Measurements from ENCODE around the gene ABHD1. TPM values are rescaled to one million over a fixed set of nuclear protein-coding genes. Genes with fewer than 3 reads are reported as not detected.

Gene ABHD1
- total and polyA plus RNA-seq, 2 donors = 0.09 to 0.27 TPM

DNA sequence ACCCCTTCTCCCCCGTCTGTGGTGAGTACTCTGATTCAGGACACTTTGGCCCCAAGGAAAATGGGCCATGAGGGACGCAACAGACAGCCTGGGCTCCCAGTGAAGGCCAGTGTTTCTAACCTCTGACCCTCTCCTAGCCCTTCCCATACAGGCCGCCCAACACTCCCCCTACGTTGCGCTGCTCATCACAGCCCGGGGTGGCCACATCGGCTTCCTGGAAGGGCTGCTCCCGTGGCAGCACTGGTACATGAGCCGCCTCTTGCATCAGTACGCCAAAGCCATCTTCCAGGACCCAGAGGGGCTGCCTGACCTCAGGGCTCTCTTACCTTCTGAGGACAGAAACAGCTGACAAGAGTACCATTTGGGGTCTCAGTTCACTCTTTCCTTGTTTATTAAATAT lies 6.8 kb downstream of the ABHD1 start:
- WGBS = 99% methylated on average over 10 of the region's 10 CpGs
- H3K4me3 ChIP-seq (ENCODE audit: low read length in 2 of 2) = no peak overlapping the region
- peaks cover 34 to 36% of the 10 kb centered on the region in 2 donors for H3K36me3 ChIP-seq (ENCODE audit: control insufficient read depth in 2 of 2, insufficient read depth in 2 of 2, low read length in 1 of 2)
- no peaks in the 10 kb centered on the region for H3K27me3 ChIP-seq (ENCODE audit: control insufficient read depth in 2 of 2, insufficient read depth in 1 of 2, low read length in 1 of 2)
- no peak overlapping the region for H3K27ac ChIP-seq (ENCODE audit: low read depth in 1 of 2, low read length in 1 of 2)
- H3K9me3 ChIP-seq (ENCODE audit: control insufficient read depth in 2 of 2, insufficient read depth in 1 of 2, low read length in 1 of 2) = no peaks in the 10 kb centered on the region
- DNase-seq (ENCODE audit: low read depth in 6 of 9, low spot score in 9 of 9) = no peak
- H3K4me1 ChIP-seq (ENCODE audit: control insufficient read depth in 2 of 2, insufficient read depth in 2 of 2, low read length in 2 of 2) = peaks cover 5 to 13% of the 10 kb centered on the region in 2 donors

DNA sequence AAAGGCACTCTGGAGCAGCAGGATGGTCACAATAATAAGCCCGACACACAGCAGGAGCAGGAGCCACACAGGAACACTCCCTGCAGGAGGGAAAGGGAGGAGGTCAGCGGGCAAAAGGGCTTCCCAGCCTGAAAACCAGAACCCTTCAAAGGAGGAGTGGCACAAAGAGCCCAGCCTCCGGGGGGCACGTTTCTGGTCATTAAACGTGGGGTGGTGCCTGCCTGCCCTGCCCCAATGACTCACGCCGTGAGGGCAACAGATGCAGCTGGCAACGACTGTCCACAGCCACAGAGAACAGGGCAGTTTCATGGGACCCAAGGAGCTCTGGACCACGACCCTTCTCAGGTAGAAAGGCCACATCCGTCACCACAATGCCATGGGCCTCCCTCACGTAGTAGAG lies 7.8 kb downstream of the ABHD1 start:
- WGBS = 98% methylated on average over 11 of the region's 11 CpGs
- Histone ChIP-seq H3K4me3 (ENCODE audit: low read length in 2 of 2) (no peak overlapping the region), H3K27ac (ENCODE audit: low read depth in 1 of 2, low read length in 1 of 2) (no peak overlapping the region), H3K27me3 (ENCODE audit: control insufficient read depth in 2 of 2, insufficient read depth in 1 of 2, low read length in 1 of 2) (no peaks in the 10 kb centered on the region), H3K36me3 (ENCODE audit: control insufficient read depth in 2 of 2, insufficient read depth in 2 of 2, low read length in 1 of 2) (peaks cover 34 to 36% of the 10 kb centered on the region in 2 donors), H3K9me3 (ENCODE audit: control insufficient read depth in 2 of 2, insufficient read depth in 1 of 2, low read length in 1 of 2) (no peaks in the 10 kb centered on the region), H3K4me1 (ENCODE audit: control insufficient read depth in 2 of 2, insufficient read depth in 2 of 2, low read length in 2 of 2) (peaks cover 5 to 13% of the 10 kb centered on the region in 2 donors)
- DNase-seq (ENCODE audit: low read depth in 6 of 9, low spot score in 9 of 9) = no peak

DNA sequence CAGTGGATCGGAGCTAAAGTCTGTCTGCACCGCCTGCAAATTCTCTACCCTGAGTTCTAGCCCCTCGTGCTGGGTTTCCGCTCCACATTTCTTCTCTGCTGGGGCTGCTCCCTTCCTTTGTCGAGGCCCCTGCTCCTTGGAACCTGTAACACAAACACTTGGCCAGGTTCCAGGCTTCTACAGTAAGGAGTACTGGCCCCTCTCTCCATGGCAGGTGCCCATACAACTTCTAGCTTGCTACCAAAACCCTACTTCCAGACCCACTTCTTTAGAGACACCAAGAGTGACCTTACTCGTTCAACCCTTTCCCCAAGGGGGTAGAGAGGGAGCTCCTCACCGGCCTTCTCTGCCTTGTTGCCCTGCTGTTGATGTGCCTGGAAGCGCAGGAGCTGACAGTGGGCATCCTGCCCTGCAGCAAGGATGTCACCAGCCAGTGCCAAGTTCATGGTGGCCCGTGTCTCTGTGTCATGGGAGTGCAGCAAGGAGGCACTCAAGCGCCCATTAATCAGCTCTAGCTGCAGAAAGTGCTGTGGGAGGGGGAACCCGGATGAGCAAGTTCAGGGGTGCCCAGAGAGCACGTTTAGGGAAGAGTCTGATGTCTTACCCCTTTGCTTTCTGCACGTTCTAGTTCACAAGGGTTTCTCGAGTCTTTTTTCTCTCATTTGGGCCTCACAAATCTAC lies 9.7 kb downstream of the ABHD1 start:
- peak in 1 of 9 donors; percentile 12 for DNase-seq (ENCODE audit: low read depth in 6 of 9, low spot score in 9 of 9)
- Histone ChIP-seq H3K36me3 (ENCODE audit: control insufficient read depth in 2 of 2, insufficient read depth in 2 of 2, low read length in 1 of 2) (peaks cover 34 to 36% of the 10 kb centered on the region in 2 donors), H3K9me3 (ENCODE audit: control insufficient read depth in 2 of 2, insufficient read depth in 1 of 2, low read length in 1 of 2) (no peaks in the 10 kb centered on the region), H3K4me3 (ENCODE audit: low read length in 2 of 2) (peak overlapping the region; percentile 89 to 91), H3K4me1 (ENCODE audit: control insufficient read depth in 2 of 2, insufficient read depth in 2 of 2, low read length in 2 of 2) (peaks cover 5 to 13% of the 10 kb centered on the region in 2 donors), H3K27me3 (ENCODE audit: control insufficient read depth in 2 of 2, insufficient read depth in 1 of 2, low read length in 1 of 2) (peaks cover 0 to 3% of the 10 kb centered on the region in 2 donors), H3K27ac (ENCODE audit: low read depth in 1 of 2, low read length in 1 of 2) (no peak overlapping the region)
- 63% methylated on average over 14 of the region's 14 CpGs for WGBS

DNA sequence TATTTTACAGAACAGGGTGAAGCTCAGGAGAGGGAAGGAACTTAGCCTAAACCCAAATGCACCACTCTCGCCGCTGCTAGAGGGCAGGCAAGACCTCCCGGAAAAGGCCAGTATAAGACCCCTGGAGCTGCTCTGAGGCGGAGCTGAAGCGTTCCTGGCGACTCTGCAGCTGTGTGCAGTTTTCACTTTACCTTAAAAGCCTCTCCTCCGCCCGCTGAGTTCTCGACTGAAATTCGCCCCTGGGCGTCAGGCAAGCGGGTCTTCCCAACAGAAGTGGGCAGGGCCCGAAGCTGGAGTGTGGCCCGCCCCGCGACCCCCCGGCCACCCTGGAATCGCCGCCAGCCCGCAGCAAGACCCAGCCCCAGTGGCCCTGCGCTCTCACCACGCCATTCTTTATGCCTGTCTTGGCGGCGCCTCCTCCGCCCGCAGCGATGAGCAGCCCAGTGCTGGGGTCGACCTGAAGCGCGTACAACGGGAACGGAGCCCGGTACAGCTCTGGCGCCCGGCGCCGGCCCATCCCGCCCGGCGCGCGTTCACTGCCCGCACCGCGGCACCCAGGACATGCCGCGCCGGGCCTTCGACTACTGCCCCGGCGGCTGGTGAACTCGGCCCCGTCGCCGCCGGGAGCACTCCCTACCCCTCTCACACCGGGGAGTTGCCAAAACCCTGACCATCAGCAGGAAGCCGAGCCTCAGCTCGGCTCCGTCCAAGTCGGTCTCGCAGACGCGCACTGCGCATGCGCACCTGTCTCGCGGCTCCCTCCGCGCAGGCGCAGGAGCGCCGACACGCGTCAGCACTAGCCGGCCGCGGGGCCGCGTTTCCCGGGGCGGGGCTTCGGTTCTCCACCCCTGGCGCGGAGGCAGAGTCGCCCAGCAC lies 10.5 kb downstream of the ABHD1 start, which contains the start of gene PREB:
PREB (minus strand) TSS at position 732 of the 876 bp plus-strand sequence; CDS start at position 517, 215 bp downstream.
- no peaks in the 10 kb centered on the region for H3K9me3 ChIP-seq (ENCODE audit: control insufficient read depth in 2 of 2, insufficient read depth in 1 of 2, low read length in 1 of 2)
- peak; percentile 76 to 99 (median 94) for DNase-seq (ENCODE audit: low read depth in 6 of 9, low spot score in 9 of 9)
- H3K27ac ChIP-seq (ENCODE audit: low read depth in 1 of 2, low read length in 1 of 2) = peak within 1 kb of the TSS; percentile 52 to 80
- peak within 1 kb of the TSS; percentile 89 to 91 for H3K4me3 ChIP-seq (ENCODE audit: low read length in 2 of 2)
- H3K27me3 ChIP-seq (ENCODE audit: control insufficient read depth in 2 of 2, insufficient read depth in 1 of 2, low read length in 1 of 2) = peaks cover 0 to 6% of the 10 kb centered on the region in 2 donors
- peaks cover 5 to 13% of the 10 kb centered on the region in 2 donors for H3K4me1 ChIP-seq (ENCODE audit: control insufficient read depth in 2 of 2, insufficient read depth in 2 of 2, low read length in 2 of 2)
- H3K36me3 ChIP-seq (ENCODE audit: control insufficient read depth in 2 of 2, insufficient read depth in 2 of 2, low read length in 1 of 2) = peaks cover 34 to 36% of the 10 kb centered on the region in 2 donors
- WGBS = under 1% methylated on average over 86 of the region's 86 CpGs

DNA sequence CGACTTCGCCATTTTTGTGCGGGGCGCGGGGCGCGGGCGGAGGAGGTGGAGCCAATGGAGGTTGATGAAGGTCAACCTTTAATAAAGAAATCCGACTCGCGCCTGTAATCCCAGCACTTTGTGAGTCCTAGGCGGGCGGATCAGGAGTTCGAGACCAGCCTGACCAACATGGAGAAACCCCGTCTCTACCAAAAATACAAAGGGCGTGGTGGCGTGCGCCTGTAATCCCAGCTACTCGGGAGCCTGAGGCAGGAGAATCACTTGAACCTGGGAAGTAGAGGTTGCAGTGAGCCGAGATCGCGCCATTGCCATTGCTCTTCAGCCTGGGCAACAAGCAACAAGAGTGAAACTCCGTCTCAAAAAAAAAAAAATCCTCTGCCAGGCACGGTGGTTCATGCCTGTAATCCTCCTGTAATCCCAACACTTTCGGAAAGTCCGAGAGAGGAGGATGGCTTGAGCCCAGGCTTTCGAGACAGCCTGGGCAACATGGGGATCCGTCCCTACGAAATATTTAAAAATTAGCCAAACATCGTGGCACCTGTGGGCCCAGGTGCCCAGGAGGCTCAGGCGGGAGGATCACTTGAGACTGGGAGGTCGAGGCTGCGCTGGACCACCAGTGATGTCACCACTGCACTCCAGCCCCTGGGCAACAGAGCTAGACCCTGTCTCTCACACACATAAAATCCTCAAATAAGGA lies 11.3 kb downstream of the ABHD1 start:
- no peaks in the 10 kb centered on the region for H3K9me3 ChIP-seq (ENCODE audit: control insufficient read depth in 2 of 2, insufficient read depth in 1 of 2, low read length in 1 of 2)
- 56% methylated on average over 33 of the region's 33 CpGs for WGBS
- H3K27ac ChIP-seq (ENCODE audit: low read depth in 1 of 2, low read length in 1 of 2) = no peak overlapping the region
- H3K4me3 ChIP-seq (ENCODE audit: low read length in 2 of 2) = peak overlapping the region; percentile 89 to 91
- H3K27me3 ChIP-seq (ENCODE audit: control insufficient read depth in 2 of 2, insufficient read depth in 1 of 2, low read length in 1 of 2) = peaks cover 0 to 6% of the 10 kb centered on the region in 2 donors
- H3K4me1 ChIP-seq (ENCODE audit: control insufficient read depth in 2 of 2, insufficient read depth in 2 of 2, low read length in 2 of 2) = peaks cover 5 to 13% of the 10 kb centered on the region in 2 donors
- peaks cover 27 to 31% of the 10 kb centered on the region in 2 donors for H3K36me3 ChIP-seq (ENCODE audit: control insufficient read depth in 2 of 2, insufficient read depth in 2 of 2, low read length in 1 of 2)
- DNase-seq (ENCODE audit: low read depth in 6 of 9, low spot score in 9 of 9) = peak in 1 of 9 donors; percentile 4

DNA sequence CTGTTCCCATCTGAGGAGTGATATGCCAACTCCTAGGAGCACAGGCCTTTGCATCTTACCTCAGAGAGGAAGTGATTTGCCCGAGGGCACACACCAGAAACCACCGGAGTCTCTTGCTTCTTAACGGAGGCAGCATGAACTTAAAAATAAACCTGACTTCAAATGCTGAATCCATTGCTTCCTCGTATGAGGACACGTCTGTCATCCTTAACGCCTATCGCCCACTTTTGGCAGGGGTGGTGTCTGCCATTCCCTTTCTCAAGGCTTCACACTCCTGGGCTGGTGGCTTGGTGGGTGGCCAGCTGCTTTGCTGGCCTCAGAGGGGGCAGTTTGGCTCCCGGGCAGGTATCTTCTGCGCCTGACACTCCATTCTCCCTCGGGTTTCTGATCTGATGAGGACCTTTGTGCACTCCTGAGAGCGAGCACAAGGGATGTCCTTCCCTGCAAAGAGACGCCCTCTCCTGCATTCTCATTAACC lies 11.9 kb downstream of the ABHD1 start:
- Histone ChIP-seq H3K27ac (ENCODE audit: low read depth in 1 of 2, low read length in 1 of 2) (no peak overlapping the region), H3K4me1 (ENCODE audit: control insufficient read depth in 2 of 2, insufficient read depth in 2 of 2, low read length in 2 of 2) (peaks cover 5 to 13% of the 10 kb centered on the region in 2 donors), H3K27me3 (ENCODE audit: control insufficient read depth in 2 of 2, insufficient read depth in 1 of 2, low read length in 1 of 2) (peaks cover 0 to 6% of the 10 kb centered on the region in 2 donors), H3K36me3 (ENCODE audit: control insufficient read depth in 2 of 2, insufficient read depth in 2 of 2, low read length in 1 of 2) (peaks cover 21 to 26% of the 10 kb centered on the region in 2 donors), H3K9me3 (ENCODE audit: control insufficient read depth in 2 of 2, insufficient read depth in 1 of 2, low read length in 1 of 2) (no peaks in the 10 kb centered on the region), H3K4me3 (ENCODE audit: low read length in 2 of 2) (no peak overlapping the region)
- WGBS = 70% methylated on average over 12 of the region's 12 CpGs
- peak in 1 of 9 donors; percentile 15 for DNase-seq (ENCODE audit: low read depth in 6 of 9, low spot score in 9 of 9)

DNA sequence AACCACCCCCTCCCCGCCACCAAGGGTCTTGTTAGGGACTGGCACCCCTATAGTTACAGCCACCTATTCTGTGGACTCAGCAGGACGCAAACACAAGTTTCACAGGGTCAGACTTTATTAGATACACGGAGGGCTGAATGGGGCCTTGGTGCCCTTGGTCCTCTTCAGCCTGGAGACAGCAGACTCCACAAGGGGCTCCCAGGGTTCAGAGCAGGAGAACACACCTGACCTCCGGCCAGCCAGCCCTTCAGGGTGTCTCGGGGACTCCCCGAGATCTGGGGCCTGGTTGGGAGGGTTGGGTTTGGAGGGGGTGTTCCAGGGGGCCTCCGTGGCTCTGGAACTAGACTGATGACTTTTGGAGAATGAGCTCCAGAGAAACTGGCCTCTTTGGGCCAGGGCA lies 13.1 kb downstream of the ABHD1 start:
- Histone ChIP-seq H3K27me3 (ENCODE audit: control insufficient read depth in 2 of 2, insufficient read depth in 1 of 2, low read length in 1 of 2) (peaks cover 0 to 6% of the 10 kb centered on the region in 2 donors), H3K4me3 (ENCODE audit: low read length in 2 of 2) (no peak overlapping the region), H3K4me1 (ENCODE audit: control insufficient read depth in 2 of 2, insufficient read depth in 2 of 2, low read length in 2 of 2) (peaks cover 5 to 13% of the 10 kb centered on the region in 2 donors), H3K36me3 (ENCODE audit: control insufficient read depth in 2 of 2, insufficient read depth in 2 of 2, low read length in 1 of 2) (peaks cover 9 to 14% of the 10 kb centered on the region in 2 donors), H3K9me3 (ENCODE audit: control insufficient read depth in 2 of 2, insufficient read depth in 1 of 2, low read length in 1 of 2) (no peaks in the 10 kb centered on the region), H3K27ac (ENCODE audit: low read depth in 1 of 2, low read length in 1 of 2) (no peak overlapping the region)
- 98% methylated on average over 7 of the region's 7 CpGs for WGBS
- DNase-seq (ENCODE audit: low read depth in 6 of 9, low spot score in 9 of 9) = no peak

DNA sequence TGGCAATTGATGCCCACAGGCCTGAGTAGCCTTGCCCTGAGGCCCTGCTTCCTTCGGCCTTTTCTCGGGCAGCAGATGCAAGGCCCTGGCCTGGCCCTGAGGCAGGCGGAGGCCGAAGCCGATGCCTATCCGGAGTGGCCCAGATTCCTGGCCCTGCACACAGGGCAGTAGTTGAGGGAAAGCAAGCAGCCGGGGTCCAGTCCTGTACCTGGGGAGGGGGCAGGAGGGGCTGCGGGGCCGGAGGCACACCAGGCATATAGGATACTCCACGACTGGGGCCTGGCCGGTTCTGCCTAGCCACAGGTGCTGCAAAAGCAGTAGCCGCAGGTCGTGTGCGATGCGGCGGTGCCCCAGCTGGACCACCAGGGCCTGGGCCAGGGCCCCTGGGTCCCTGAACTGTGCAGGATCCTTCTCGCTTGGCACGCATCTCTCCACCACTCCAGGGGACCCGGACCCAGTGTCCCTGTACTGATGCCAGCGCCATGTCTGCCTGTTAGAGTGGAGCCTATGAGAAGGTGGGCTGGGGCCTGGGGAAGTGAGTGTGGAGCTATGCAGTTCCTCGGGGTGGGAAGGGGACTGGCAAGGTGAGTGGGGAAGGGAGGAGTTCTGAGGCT lies 13.8 kb downstream of the ABHD1 start:
- 97% methylated on average over 21 of the region's 21 CpGs for WGBS
- Histone ChIP-seq H3K4me1 (ENCODE audit: control insufficient read depth in 2 of 2, insufficient read depth in 2 of 2, low read length in 2 of 2) (peaks cover 5 to 13% of the 10 kb centered on the region in 2 donors), H3K4me3 (ENCODE audit: low read length in 2 of 2) (no peak overlapping the region), H3K9me3 (ENCODE audit: control insufficient read depth in 2 of 2, insufficient read depth in 1 of 2, low read length in 1 of 2) (no peaks in the 10 kb centered on the region), H3K27me3 (ENCODE audit: control insufficient read depth in 2 of 2, insufficient read depth in 1 of 2, low read length in 1 of 2) (peaks cover 0 to 9% of the 10 kb centered on the region in 2 donors), H3K36me3 (ENCODE audit: control insufficient read depth in 2 of 2, insufficient read depth in 2 of 2, low read length in 1 of 2) (peaks cover 2 to 7% of the 10 kb centered on the region in 2 donors), H3K27ac (ENCODE audit: low read depth in 1 of 2, low read length in 1 of 2) (no peak overlapping the region)
- DNase-seq (ENCODE audit: low read depth in 6 of 9, low spot score in 9 of 9) = no peak
